GM12872 (cell line): ENCODE measurements around the gene MEST.

Source experiments
- TF ChIP-seq, protein P1 (sequence below): IDR thresholded peaks from 3 replicates; pipeline ENCODE4 v1.5.1; 2011; ENCODE audit warnings: low read depth, mild to moderate bottlenecking, low read length, moderate library complexity; ENCODE audit not compliant: insufficient read depth

Gene MEST

GRCh38 chr7:130475776-130476175 lies 16.1 kb upstream of the MEST start:
- TF ChIP-seq, protein P1, sequence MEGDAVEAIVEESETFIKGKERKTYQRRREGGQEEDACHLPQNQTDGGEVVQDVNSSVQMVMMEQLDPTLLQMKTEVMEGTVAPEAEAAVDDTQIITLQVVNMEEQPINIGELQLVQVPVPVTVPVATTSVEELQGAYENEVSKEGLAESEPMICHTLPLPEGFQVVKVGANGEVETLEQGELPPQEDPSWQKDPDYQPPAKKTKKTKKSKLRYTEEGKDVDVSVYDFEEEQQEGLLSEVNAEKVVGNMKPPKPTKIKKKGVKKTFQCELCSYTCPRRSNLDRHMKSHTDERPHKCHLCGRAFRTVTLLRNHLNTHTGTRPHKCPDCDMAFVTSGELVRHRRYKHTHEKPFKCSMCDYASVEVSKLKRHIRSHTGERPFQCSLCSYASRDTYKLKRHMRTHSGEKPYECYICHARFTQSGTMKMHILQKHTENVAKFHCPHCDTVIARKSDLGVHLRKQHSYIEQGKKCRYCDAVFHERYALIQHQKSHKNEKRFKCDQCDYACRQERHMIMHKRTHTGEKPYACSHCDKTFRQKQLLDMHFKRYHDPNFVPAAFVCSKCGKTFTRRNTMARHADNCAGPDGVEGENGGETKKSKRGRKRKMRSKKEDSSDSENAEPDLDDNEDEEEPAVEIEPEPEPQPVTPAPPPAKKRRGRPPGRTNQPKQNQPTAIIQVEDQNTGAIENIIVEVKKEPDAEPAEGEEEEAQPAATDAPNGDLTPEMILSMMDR = no peak

DNA sequence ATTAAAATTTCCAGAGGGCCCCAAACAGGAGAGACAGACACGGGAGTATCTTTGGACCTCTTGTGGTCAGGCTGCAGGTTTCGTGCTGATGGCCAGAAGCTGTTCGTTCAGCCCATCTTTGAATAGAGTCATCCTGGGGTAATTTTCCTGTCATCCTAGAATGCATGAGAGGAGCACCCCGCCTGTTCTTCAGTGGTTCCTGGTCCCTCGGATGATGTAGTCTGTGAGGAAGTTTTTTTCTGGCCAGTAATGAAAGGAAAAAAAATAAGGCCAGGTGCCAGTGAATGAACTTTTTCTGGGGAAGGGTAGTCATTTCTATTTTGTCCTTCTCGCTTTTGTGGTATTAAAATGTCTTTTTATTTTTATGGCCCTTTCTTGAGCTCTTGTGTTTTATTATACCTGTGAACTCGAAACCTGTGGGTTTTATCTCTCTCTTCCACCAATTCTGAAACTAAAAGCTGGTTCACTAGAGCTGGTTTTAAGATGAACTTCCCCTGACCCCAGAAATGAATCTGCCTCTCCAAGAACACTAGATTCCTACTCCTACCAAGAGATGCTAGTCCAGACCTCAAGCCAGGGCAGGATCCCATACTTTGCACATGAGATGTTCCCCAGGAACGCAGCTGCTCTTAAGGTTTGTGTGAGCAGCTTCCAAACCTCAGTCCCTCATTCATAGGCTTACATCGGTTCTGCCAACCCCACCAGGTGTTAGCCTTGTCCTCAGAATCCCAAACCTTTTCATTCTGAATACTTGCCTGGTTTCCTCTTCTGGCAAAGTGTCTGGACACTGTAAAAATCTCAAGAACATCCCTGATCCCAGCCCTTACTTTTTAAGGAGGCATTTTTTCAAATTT lies 15.4 kb upstream of the MEST start:
- TF ChIP-seq, protein P1 = no peak

DNA sequence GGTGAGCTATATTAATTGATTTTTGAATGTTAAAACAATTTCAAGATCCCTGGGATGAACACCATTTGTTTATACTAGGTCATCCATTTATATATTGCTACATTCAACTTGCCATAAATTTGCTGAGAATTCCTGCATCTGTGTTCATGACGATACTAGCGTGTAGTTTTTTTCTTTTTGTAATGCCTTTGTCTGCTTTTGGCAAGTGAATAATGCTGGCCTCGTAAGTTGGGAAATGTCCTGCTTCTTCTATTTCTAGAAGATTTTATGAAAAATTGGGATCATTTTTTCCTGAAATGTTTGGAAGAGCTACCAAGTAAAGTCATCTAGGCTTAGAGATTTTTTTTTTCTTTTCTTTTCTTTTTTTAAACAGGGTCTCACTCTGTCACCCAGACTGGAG lies 12.9 kb upstream of the MEST start:
- TF ChIP-seq, protein P1 = no peak

DNA sequence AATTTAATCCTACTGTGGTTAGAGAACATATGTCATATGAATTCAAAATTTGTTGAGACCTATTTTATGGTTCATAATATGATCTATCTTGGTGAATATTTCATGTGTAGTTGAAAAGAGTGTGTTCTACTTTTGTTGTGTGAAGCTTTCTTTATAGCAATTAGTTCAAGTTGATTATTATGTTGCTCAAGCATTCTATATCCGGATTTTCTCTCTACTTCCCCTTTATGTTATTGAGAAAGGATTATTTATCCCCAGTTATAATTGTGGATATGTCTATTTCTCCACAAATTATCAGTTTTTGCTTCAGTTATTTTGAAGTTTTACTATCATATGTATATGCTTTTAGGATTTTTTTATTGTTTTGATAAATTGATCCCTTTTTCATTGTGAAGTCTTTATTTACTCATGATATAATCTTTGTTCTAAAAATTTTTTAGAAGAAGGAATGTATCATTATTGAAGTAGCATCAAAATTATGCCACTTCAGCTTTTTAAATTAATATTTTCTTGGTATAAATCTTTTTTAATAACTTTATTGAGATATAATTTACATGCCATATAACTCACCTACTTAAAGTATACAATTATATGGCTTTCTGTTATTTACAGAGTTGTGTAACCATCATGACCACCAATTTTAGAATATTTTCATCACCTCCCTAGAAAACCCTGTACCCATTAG lies 12.0 kb upstream of the MEST start:
- TF ChIP-seq, protein P1 = no peak

GRCh38 chr7:130481898-130482297 lies 10.0 kb upstream of the MEST start:
- TF ChIP-seq, protein P1 = no peak

DNA sequence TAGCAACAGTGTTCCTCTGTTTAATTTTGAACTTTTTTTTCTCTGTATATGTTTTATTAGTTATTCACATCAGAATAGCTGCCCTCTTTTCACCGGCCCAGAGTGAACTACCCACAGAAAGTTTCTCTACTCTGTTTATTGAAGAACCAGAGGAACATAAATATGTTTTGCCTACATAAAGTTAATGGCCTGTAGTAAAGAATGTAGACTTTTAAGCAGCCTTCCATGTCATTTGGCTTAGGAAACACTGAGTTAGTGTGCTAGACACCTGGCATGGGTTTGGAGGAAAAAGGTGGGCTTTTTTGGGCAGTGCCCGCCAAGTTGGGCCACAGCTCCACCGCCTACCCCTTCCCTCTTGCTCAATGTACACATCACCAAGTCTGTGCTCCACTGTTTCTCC lies 8.9 kb upstream of the MEST start:
- TF ChIP-seq, protein P1 = no peak

DNA sequence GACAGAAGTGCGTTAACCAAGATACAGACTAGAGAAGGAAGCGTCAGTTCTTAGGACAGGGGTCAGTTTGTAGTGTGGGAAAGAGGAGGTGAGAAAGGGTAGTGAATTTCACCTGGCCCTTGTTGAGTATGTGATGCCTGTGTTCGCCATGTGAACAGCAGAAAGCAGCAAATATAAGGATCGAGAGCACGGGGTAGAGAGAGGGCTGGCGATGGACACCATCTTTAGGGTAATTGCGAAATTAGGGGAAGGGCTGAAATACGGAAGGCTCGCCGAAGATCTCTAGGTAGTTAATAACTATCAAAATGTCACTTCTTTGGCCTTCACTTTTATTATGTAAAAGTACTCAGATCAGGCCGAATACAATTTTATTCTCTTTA lies 6.2 kb upstream of the MEST start:
- TF ChIP-seq, protein P1 = no peak
